ENCODE results near the gene NCK2. TPM values are rescaled to one million over a fixed set of nuclear protein-coding genes. Genes with fewer than 3 reads are reported as not detected.

Gene NCK2
- total and polyA plus RNA-seq, 12 donors, result 18.5 to 45.1 (median 29.0) TPM

- no peak for ATAC-seq
- no peaks in the 10 kb centered on the region for H3K27me3 ChIP-seq
- no peak for TF ChIP-seq CTCF (IDR thresholded peaks at IDR 0.05)
- H3K27ac ChIP-seq, result no peak overlapping the region
- H3K9me3 ChIP-seq, result peaks cover 0 to 35% (median 16%) of the 10 kb centered on the region in 11 donors
- 93 to 94% methylated on average over 2 of the region's 2 CpGs for WGBS, 2 donors
- intact Hi-C loops (cut with DNase I), result no loop called here
- DNase-seq, result no peak
- no peaks in the 10 kb centered on the region for H3K36me3 ChIP-seq
- H3K4me1 ChIP-seq, result peaks cover 0 to 27% (median 7%) of the 10 kb centered on the region in 9 donors
- H3K4me3 ChIP-seq, result no peak overlapping the region
Observed at GRCh38 chr2:105912081-105912480, 167.4 kb downstream of the NCK2 start.

- H3K9me3 ChIP-seq, result peaks cover 0 to 35% (median 16%) of the 10 kb centered on the region in 11 donors
- intact Hi-C loops (cut with DNase I), result no loop called here
- WGBS, 2 donors, result 79 to 85% methylated on average over 2 of the region's 2 CpGs
Observed at GRCh38 chr2:105915005-105915558, 170.4 kb downstream of the NCK2 start.

GRCh38 chr2:105917226-105917625 lies 172.5 kb downstream of the NCK2 start:
- no peak for TF ChIP-seq CTCF (IDR thresholded peaks at IDR 0.05)
- Histone ChIP-seq H3K9me3 (peaks cover 0 to 47% (median 16%) of the 10 kb centered on the region in 11 donors), H3K4me3 (no peak overlapping the region), H3K27ac (no peak overlapping the region), H3K4me1 (peaks cover 0 to 31% (median 16%) of the 10 kb centered on the region in 9 donors), H3K36me3 (no peaks in the 10 kb centered on the region), H3K27me3 (no peaks in the 10 kb centered on the region)
- DNase-seq, result no peak
- peak in 3 of 8 donors; percentile 21 to 38 (median 22) for ATAC-seq
- intact Hi-C loops (cut with DNase I), result no loop called here
- 67 to 75% methylated on average over 4 of the region's 4 CpGs for WGBS, 2 donors

More at GRCh38 chr2:105915005-105915558, 170.4 kb downstream of the NCK2 start:
- H3K27me3 ChIP-seq, result no peaks in the 10 kb centered on the region
- no peak for ATAC-seq
- no peak overlapping the region for H3K4me3 ChIP-seq
- no peaks in the 10 kb centered on the region for H3K36me3 ChIP-seq
- DNase-seq, result no peak
- TF ChIP-seq CTCF (IDR thresholded peaks at IDR 0.05), result no peak
- no peak overlapping the region for H3K27ac ChIP-seq
- H3K4me1 ChIP-seq, result peaks cover 0 to 39% (median 16%) of the 10 kb centered on the region in 9 donors

- Histone ChIP-seq H3K27me3 (no peaks in the 10 kb centered on the region), H3K36me3 (no peaks in the 10 kb centered on the region), H3K4me1 (peaks cover 0 to 31% (median 16%) of the 10 kb centered on the region in 9 donors), H3K4me3 (no peak overlapping the region), H3K9me3 (peaks cover 0 to 49% (median 16%) of the 10 kb centered on the region in 11 donors), H3K27ac (no peak overlapping the region)
- intact Hi-C loops (cut with DNase I), result no loop called here
- no peak for TF ChIP-seq CTCF (IDR thresholded peaks at IDR 0.05)
- ATAC-seq, result no peak
- DNase-seq, result no peak
- 70 to 78% methylated on average over 4 of the region's 4 CpGs for WGBS, 2 donors
Observed at GRCh38 chr2:105917688-105918087, 173.0 kb downstream of the NCK2 start.

Measured in heart right ventricle (tissue), 16 donors.